Keratinocyte (primary cell): ENCODE data around the gene DTL.

Experiments
- EZH2 ChIP-seq: IDR thresholded peaks from one replicate; pipeline ENCODE4 v1.6.1; 2012; ENCODE audit warnings: inconsistent platforms, mild to moderate bottlenecking, low read length, moderate library complexity
- TF ChIP-seq, protein P1 (sequence below), 3 experiments: IDR thresholded peaks in 1 of 3; conservative IDR thresholded peaks in 1 of 3; optimal IDR thresholded peaks in 1 of 3; 2 replicates in 2 of 3; 3 replicates in 1 of 3; pipeline versions ENCODE3 to v1.5.1; 2011; ENCODE audit warnings: low read length in 3 of 3, mild to moderate bottlenecking in 3 of 3, moderate library complexity in 2 of 3, control low read depth in 1 of 3, inconsistent platforms in 1 of 3; ENCODE audit not compliant: insufficient read depth in 2 of 3; ENCODE audit errors: extremely low read depth in 1 of 3

DNA sequence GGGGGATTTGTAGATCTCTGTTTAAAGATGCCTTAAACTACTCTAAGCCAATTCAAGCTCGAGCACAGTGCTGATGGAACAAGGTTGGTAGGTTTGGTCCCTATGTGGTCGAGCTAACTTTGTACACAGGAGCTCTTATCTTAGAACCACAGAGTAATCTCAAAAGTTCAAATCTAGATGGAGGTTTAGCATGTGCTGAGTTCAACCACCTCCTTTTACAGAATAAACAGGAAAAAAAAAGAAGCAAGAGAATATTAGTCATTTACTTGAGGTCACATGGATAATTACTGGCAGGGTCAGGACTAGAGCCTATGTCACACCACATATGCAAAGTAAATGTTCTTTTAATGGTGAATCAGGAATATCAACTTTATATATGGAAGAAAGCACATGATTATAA lies 86.2 kb downstream of the DTL start:
- TF ChIP-seq, protein P1, sequence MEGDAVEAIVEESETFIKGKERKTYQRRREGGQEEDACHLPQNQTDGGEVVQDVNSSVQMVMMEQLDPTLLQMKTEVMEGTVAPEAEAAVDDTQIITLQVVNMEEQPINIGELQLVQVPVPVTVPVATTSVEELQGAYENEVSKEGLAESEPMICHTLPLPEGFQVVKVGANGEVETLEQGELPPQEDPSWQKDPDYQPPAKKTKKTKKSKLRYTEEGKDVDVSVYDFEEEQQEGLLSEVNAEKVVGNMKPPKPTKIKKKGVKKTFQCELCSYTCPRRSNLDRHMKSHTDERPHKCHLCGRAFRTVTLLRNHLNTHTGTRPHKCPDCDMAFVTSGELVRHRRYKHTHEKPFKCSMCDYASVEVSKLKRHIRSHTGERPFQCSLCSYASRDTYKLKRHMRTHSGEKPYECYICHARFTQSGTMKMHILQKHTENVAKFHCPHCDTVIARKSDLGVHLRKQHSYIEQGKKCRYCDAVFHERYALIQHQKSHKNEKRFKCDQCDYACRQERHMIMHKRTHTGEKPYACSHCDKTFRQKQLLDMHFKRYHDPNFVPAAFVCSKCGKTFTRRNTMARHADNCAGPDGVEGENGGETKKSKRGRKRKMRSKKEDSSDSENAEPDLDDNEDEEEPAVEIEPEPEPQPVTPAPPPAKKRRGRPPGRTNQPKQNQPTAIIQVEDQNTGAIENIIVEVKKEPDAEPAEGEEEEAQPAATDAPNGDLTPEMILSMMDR (optimal IDR thresholded peaks at IDR 0.05 in 1 of 3, IDR thresholded peaks at IDR 0.05 in 1 of 3, conservative IDR thresholded peaks at IDR 0.05 in 1 of 3; ENCODE audit: extremely low read depth in 1 of 3, insufficient read depth in 2 of 3, low read length in 3 of 3) = no peak
- no peak for TF ChIP-seq EZH2
